Fibroblast of lung (primary cell): ENCODE data around the gene NKRF.

Source experiments
- EZH2 ChIP-seq: IDR thresholded peaks from 2 replicates; pipeline ENCODE4 v1.5.1; 2012; ENCODE audit warnings: low read length, control low read depth, mild to moderate bottlenecking; ENCODE audit errors: missing control alignments
- TF ChIP-seq, protein P1 (sequence below), 2 donors: IDR thresholded peaks in 1 of 2; conservative IDR thresholded peaks in 1 of 2; 1 replicate in 1 of 2; 2 replicates in 1 of 2; pipeline ENCODE4 v1.5.1; 2011 to 2012; ENCODE audit warnings: low read length in 2 of 2, control low read depth in 1 of 2, inconsistent platforms in 1 of 2, low read depth in 1 of 2, mild to moderate bottlenecking in 1 of 2

GRCh38 chrX:119647552-119648420 is 41.6 kb upstream of the NKRF start:
- TF ChIP-seq, protein P1, sequence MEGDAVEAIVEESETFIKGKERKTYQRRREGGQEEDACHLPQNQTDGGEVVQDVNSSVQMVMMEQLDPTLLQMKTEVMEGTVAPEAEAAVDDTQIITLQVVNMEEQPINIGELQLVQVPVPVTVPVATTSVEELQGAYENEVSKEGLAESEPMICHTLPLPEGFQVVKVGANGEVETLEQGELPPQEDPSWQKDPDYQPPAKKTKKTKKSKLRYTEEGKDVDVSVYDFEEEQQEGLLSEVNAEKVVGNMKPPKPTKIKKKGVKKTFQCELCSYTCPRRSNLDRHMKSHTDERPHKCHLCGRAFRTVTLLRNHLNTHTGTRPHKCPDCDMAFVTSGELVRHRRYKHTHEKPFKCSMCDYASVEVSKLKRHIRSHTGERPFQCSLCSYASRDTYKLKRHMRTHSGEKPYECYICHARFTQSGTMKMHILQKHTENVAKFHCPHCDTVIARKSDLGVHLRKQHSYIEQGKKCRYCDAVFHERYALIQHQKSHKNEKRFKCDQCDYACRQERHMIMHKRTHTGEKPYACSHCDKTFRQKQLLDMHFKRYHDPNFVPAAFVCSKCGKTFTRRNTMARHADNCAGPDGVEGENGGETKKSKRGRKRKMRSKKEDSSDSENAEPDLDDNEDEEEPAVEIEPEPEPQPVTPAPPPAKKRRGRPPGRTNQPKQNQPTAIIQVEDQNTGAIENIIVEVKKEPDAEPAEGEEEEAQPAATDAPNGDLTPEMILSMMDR (conservative IDR thresholded peaks at IDR 0.05 in 1 of 2, IDR thresholded peaks at IDR 0.05 in 1 of 2; ENCODE audit: low read depth in 1 of 2, low read length in 2 of 2) = no peak
- no peak for TF ChIP-seq EZH2
